ENCODE results near the gene CADM2. TPM values are rescaled to one million over a fixed set of nuclear protein-coding genes. Genes with fewer than 3 reads are reported as not detected.
A peak's percentile ranks its signal among the peaks of the same experiment; 100 is the strongest.

Gene CADM2
- total and polyA plus RNA-seq, 4 donors: 1.3 to 1.8 TPM; not detected in 2

- H3K27me3 ChIP-seq (ENCODE audit: control insufficient read depth in 1 of 2, insufficient read depth in 2 of 2, low read length in 1 of 2): no peaks in the 10 kb centered on the region
- H3K27ac ChIP-seq (ENCODE audit: low read depth in 1 of 2, low read length in 2 of 2): no peak overlapping the region
- no peaks in the 10 kb centered on the region for H3K36me3 ChIP-seq (ENCODE audit: control insufficient read depth in 1 of 2, insufficient read depth in 2 of 2, low read length in 1 of 2)
- no peak overlapping the region for H3K4me3 ChIP-seq (ENCODE audit: low read length in 2 of 2)
- 71 to 75% methylated on average over 1 of the region's 1 CpG for WGBS, 2 donors
- no peaks in the 10 kb centered on the region for H3K9me3 ChIP-seq (ENCODE audit: control insufficient read depth, low read length)
- no peak for ATAC-seq (ENCODE audit: low FRiP score)
- DNase-seq: no peak
- H3K4me1 ChIP-seq (ENCODE audit: control insufficient read depth in 1 of 2, insufficient read depth in 2 of 2, low read length in 2 of 2): no peaks in the 10 kb centered on the region
- intact Hi-C loops (cut with DNase I): no loop called here
These were observed 906.1 kb downstream of the CADM2 start for GRCh38 chr3:85864896-85865295.

- 82 to 83% methylated on average over 3 of the region's 3 CpGs for WGBS, 2 donors
- ATAC-seq (ENCODE audit: low FRiP score): no peak
- H3K27ac ChIP-seq (ENCODE audit: low read depth in 1 of 2, low read length in 2 of 2): no peak overlapping the region
These were observed 908.3 kb downstream of the CADM2 start for GRCh38 chr3:85867072-85867471.

GRCh38 chr3:85875589-85875988 lies 916.8 kb downstream of the CADM2 start:
- ATAC-seq (ENCODE audit: low FRiP score) (no peak), DNase-seq (no peak)
- H3K4me3 ChIP-seq (ENCODE audit: low read length in 2 of 2): no peak overlapping the region
- H3K27me3 ChIP-seq (ENCODE audit: control insufficient read depth in 1 of 2, insufficient read depth in 2 of 2, low read length in 1 of 2): peaks cover 0 to 1% of the 10 kb centered on the region in 2 donors
- no peaks in the 10 kb centered on the region for H3K36me3 ChIP-seq (ENCODE audit: control insufficient read depth in 1 of 2, insufficient read depth in 2 of 2, low read length in 1 of 2)
- intact Hi-C loops (cut with DNase I): no loop called here
- no peak overlapping the region for H3K27ac ChIP-seq (ENCODE audit: low read depth in 1 of 2, low read length in 2 of 2)
- no peaks in the 10 kb centered on the region for H3K4me1 ChIP-seq (ENCODE audit: control insufficient read depth in 1 of 2, insufficient read depth in 2 of 2, low read length in 2 of 2)
- H3K9me3 ChIP-seq (ENCODE audit: control insufficient read depth, low read length): no peaks in the 10 kb centered on the region

More at GRCh38 chr3:85867072-85867471, 908.3 kb downstream of the CADM2 start:
- H3K4me1 ChIP-seq (ENCODE audit: control insufficient read depth in 1 of 2, insufficient read depth in 2 of 2, low read length in 2 of 2): no peaks in the 10 kb centered on the region
- intact Hi-C loops (cut with DNase I): no loop called here
- no peaks in the 10 kb centered on the region for H3K36me3 ChIP-seq (ENCODE audit: control insufficient read depth in 1 of 2, insufficient read depth in 2 of 2, low read length in 1 of 2)
- no peak overlapping the region for H3K4me3 ChIP-seq (ENCODE audit: low read length in 2 of 2)
- no peaks in the 10 kb centered on the region for H3K9me3 ChIP-seq (ENCODE audit: control insufficient read depth, low read length)
- no peaks in the 10 kb centered on the region for H3K27me3 ChIP-seq (ENCODE audit: control insufficient read depth in 1 of 2, insufficient read depth in 2 of 2, low read length in 1 of 2)
- no peak for DNase-seq

GRCh38 chr3:85877631-85878030 lies 918.8 kb downstream of the CADM2 start:
- ATAC-seq (ENCODE audit: low FRiP score) (no peak), DNase-seq (no peak)
- Histone ChIP-seq H3K4me3 (ENCODE audit: low read length in 2 of 2) (no peak overlapping the region), H3K27me3 (ENCODE audit: control insufficient read depth in 1 of 2, insufficient read depth in 2 of 2, low read length in 1 of 2) (peaks cover 0 to 1% of the 10 kb centered on the region in 2 donors), H3K4me1 (ENCODE audit: control insufficient read depth in 1 of 2, insufficient read depth in 2 of 2, low read length in 2 of 2) (no peaks in the 10 kb centered on the region), H3K27ac (ENCODE audit: low read depth in 1 of 2, low read length in 2 of 2) (no peak overlapping the region), H3K9me3 (ENCODE audit: control insufficient read depth, low read length) (no peaks in the 10 kb centered on the region), H3K36me3 (ENCODE audit: control insufficient read depth in 1 of 2, insufficient read depth in 2 of 2, low read length in 1 of 2) (no peaks in the 10 kb centered on the region)
- intact Hi-C loops (cut with DNase I): no loop called here

GRCh38 chr3:85881833-85882393 lies 923.1 kb downstream of the CADM2 start:
- Histone ChIP-seq H3K27ac (ENCODE audit: low read depth in 1 of 2, low read length in 2 of 2) (no peak overlapping the region), H3K4me1 (ENCODE audit: control insufficient read depth in 1 of 2, insufficient read depth in 2 of 2, low read length in 2 of 2) (no peaks in the 10 kb centered on the region), H3K36me3 (ENCODE audit: control insufficient read depth in 1 of 2, insufficient read depth in 2 of 2, low read length in 1 of 2) (no peaks in the 10 kb centered on the region), H3K4me3 (ENCODE audit: low read length in 2 of 2) (no peak overlapping the region), H3K9me3 (ENCODE audit: control insufficient read depth, low read length) (no peaks in the 10 kb centered on the region), H3K27me3 (ENCODE audit: control insufficient read depth in 1 of 2, insufficient read depth in 2 of 2, low read length in 1 of 2) (no peaks in the 10 kb centered on the region)
- WGBS, 2 donors: 91 to 93% methylated on average over 6 of the region's 6 CpGs
- DNase-seq (peak in 1 of 2 donors; percentile 36), ATAC-seq (ENCODE audit: low FRiP score) (no peak)
- intact Hi-C loops (cut with DNase I): no loop called here

GRCh38 chr3:85890043-85890555 lies 931.3 kb downstream of the CADM2 start:
- ATAC-seq (ENCODE audit: low FRiP score) (no peak), DNase-seq (no peak)
- no peaks in the 10 kb centered on the region for H3K9me3 ChIP-seq (ENCODE audit: control insufficient read depth, low read length)
- 23% methylated on average over 3 of the region's 3 CpGs for WGBS, 2 donors
- intact Hi-C loops (cut with DNase I): no loop called here
- no peaks in the 10 kb centered on the region for H3K4me1 ChIP-seq (ENCODE audit: control insufficient read depth in 1 of 2, insufficient read depth in 2 of 2, low read length in 2 of 2)
- H3K27ac ChIP-seq (ENCODE audit: low read depth in 1 of 2, low read length in 2 of 2): no peak overlapping the region
- no peaks in the 10 kb centered on the region for H3K27me3 ChIP-seq (ENCODE audit: control insufficient read depth in 1 of 2, insufficient read depth in 2 of 2, low read length in 1 of 2)
- no peaks in the 10 kb centered on the region for H3K36me3 ChIP-seq (ENCODE audit: control insufficient read depth in 1 of 2, insufficient read depth in 2 of 2, low read length in 1 of 2)
- H3K4me3 ChIP-seq (ENCODE audit: low read length in 2 of 2): no peak overlapping the region

- Histone ChIP-seq H3K36me3 (ENCODE audit: control insufficient read depth in 1 of 2, insufficient read depth in 2 of 2, low read length in 1 of 2) (no peaks in the 10 kb centered on the region), H3K4me3 (ENCODE audit: low read length in 2 of 2) (no peak overlapping the region), H3K9me3 (ENCODE audit: control insufficient read depth, low read length) (peaks cover 2% of the 10 kb centered on the region), H3K27ac (ENCODE audit: low read depth in 1 of 2, low read length in 2 of 2) (no peak overlapping the region), H3K4me1 (ENCODE audit: control insufficient read depth in 1 of 2, insufficient read depth in 2 of 2, low read length in 2 of 2) (no peaks in the 10 kb centered on the region), H3K27me3 (ENCODE audit: control insufficient read depth in 1 of 2, insufficient read depth in 2 of 2, low read length in 1 of 2) (no peaks in the 10 kb centered on the region)
- ATAC-seq (ENCODE audit: low FRiP score): no peak
- 30 to 43% methylated on average over 5 of the region's 5 CpGs for WGBS, 2 donors
- DNase-seq: no peak
- intact Hi-C loops (cut with DNase I): no loop called here
These were observed 944.6 kb downstream of the CADM2 start for GRCh38 chr3:85903434-85903833.

GRCh38 chr3:85912980-85913379 lies 954.2 kb downstream of the CADM2 start:
- Histone ChIP-seq H3K9me3 (ENCODE audit: control insufficient read depth, low read length) (no peaks in the 10 kb centered on the region), H3K4me3 (ENCODE audit: low read length in 2 of 2) (no peak overlapping the region), H3K27me3 (ENCODE audit: control insufficient read depth in 1 of 2, insufficient read depth in 2 of 2, low read length in 1 of 2) (no peaks in the 10 kb centered on the region), H3K4me1 (ENCODE audit: control insufficient read depth in 1 of 2, insufficient read depth in 2 of 2, low read length in 2 of 2) (no peaks in the 10 kb centered on the region), H3K27ac (ENCODE audit: low read depth in 1 of 2, low read length in 2 of 2) (no peak overlapping the region), H3K36me3 (ENCODE audit: control insufficient read depth in 1 of 2, insufficient read depth in 2 of 2, low read length in 1 of 2) (no peaks in the 10 kb centered on the region)
- 81 to 84% methylated on average over 2 of the region's 2 CpGs for WGBS, 2 donors
- DNase-seq (no peak), ATAC-seq (ENCODE audit: low FRiP score) (no peak)
- intact Hi-C loops (cut with DNase I): no loop called here

- no peaks in the 10 kb centered on the region for H3K9me3 ChIP-seq (ENCODE audit: control insufficient read depth, low read length)
- 92 to 95% methylated on average over 3 of the region's 3 CpGs for WGBS, 2 donors
- H3K36me3 ChIP-seq (ENCODE audit: control insufficient read depth in 1 of 2, insufficient read depth in 2 of 2, low read length in 1 of 2): no peaks in the 10 kb centered on the region
- DNase-seq: no peak
- H3K4me3 ChIP-seq (ENCODE audit: low read length in 2 of 2): no peak overlapping the region
- H3K27me3 ChIP-seq (ENCODE audit: control insufficient read depth in 1 of 2, insufficient read depth in 2 of 2, low read length in 1 of 2): no peaks in the 10 kb centered on the region
- H3K4me1 ChIP-seq (ENCODE audit: control insufficient read depth in 1 of 2, insufficient read depth in 2 of 2, low read length in 2 of 2): no peaks in the 10 kb centered on the region
- no peak overlapping the region for H3K27ac ChIP-seq (ENCODE audit: low read depth in 1 of 2, low read length in 2 of 2)
- intact Hi-C loops (cut with DNase I): no loop called here
- no peak for ATAC-seq (ENCODE audit: low FRiP score)
These were observed 963.6 kb downstream of the CADM2 start for GRCh38 chr3:85922374-85922773.

Data from aorta (tissue), 5 donors.